ENCODE results near the gene PLCG1. TPM values are rescaled to one million over a fixed set of nuclear protein-coding genes. Genes with fewer than 3 reads are reported as not detected.

The PLCG1 gene
- total RNA-seq, 1 experiment from 2014 or later: 33.2 TPM

GRCh38 chr20:41174373-41174772 lies 37.0 kb downstream of the PLCG1 start:
- H3K9me3 Mint-ChIP-seq (ENCODE audit: unreplicated experiment): no peaks in the 10 kb centered on the region
- H3K27ac Mint-ChIP-seq (ENCODE audit: low read depth, unreplicated experiment): no peak overlapping the region
- BruUV-seq (replicated peaks): no TSS peak
- ChIA-PET POLR2A (interaction anchor here (0.7 to 1.2 kb wide), 3 partner anchors 41 to 59 kb away, joined by 3 to 4 read pairs (median 3); no protein-coding TSS in a partner anchor), CTCF (interaction anchor here (0.5 to 16.9 kb wide), 12 partner anchors 14 to 1815 kb away, joined by 3 to 314 read pairs (median 4); partner anchors contain the start of gene LPIN3)
- H3K36me3 Mint-ChIP-seq (ENCODE audit: insufficient read depth, unreplicated experiment): peaks cover 48% of the 10 kb centered on the region
- H3K4me3 Mint-ChIP-seq (ENCODE audit: unreplicated experiment): no peak overlapping the region
- peaks cover 21% of the 10 kb centered on the region for H3K4me1 Mint-ChIP-seq (ENCODE audit: insufficient read depth, unreplicated experiment)
- no peaks in the 10 kb centered on the region for H3K27me3 Mint-ChIP-seq (ENCODE audit: insufficient read depth, unreplicated experiment)
- DNase-seq (ENCODE audit: unreplicated experiment): no peak
- intact Hi-C loops (cut with micrococcal nuclease): loop anchor here (5.0 kb wide), 1 partner anchor 238 kb away; no protein-coding TSS in a partner anchor
- TF ChIP-seq, protein P1, sequence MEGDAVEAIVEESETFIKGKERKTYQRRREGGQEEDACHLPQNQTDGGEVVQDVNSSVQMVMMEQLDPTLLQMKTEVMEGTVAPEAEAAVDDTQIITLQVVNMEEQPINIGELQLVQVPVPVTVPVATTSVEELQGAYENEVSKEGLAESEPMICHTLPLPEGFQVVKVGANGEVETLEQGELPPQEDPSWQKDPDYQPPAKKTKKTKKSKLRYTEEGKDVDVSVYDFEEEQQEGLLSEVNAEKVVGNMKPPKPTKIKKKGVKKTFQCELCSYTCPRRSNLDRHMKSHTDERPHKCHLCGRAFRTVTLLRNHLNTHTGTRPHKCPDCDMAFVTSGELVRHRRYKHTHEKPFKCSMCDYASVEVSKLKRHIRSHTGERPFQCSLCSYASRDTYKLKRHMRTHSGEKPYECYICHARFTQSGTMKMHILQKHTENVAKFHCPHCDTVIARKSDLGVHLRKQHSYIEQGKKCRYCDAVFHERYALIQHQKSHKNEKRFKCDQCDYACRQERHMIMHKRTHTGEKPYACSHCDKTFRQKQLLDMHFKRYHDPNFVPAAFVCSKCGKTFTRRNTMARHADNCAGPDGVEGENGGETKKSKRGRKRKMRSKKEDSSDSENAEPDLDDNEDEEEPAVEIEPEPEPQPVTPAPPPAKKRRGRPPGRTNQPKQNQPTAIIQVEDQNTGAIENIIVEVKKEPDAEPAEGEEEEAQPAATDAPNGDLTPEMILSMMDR (IDR thresholded peaks at IDR 0.05; ENCODE audit: unreplicated experiment): no peak

DNA sequence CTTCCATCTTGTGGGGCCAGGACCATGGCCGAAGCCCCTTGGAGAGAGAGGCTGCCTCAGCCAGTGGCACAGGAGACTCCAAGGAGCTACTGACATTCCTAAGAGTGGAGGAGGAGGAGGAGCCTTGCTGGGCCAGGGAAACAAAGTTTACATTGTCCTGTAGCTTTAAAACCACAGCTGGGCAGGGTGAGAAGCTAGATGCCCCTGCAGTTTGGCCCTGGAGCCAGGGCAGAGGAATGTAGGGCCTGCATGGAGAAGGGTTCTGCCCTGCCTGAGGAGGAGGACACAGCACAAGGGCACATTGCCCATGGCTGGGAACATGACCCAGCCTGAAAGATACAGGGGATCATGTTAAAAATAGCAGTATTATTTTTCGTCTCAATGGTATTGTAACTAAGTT lies 37.4 kb downstream of the PLCG1 start:
- peaks cover 17% of the 10 kb centered on the region for H3K4me1 Mint-ChIP-seq (ENCODE audit: insufficient read depth, unreplicated experiment)
- CTCF ChIA-PET: interaction anchor here (0.6 to 16.9 kb wide), 9 partner anchors 14 to 183 kb away, joined by 3 to 314 read pairs (median 3); partner anchors contain the start of gene LPIN3
- H3K27me3 Mint-ChIP-seq (ENCODE audit: insufficient read depth, unreplicated experiment): no peaks in the 10 kb centered on the region
- TSS peak; percentile 26 for BruUV-seq (replicated peaks)
- POLR2A ChIA-PET: interaction anchor here (0.7 to 2.0 kb wide), 4 partner anchors 41 to 59 kb away, joined by 3 to 6 read pairs (median 4); no protein-coding TSS in a partner anchor
- H3K4me3 Mint-ChIP-seq (ENCODE audit: unreplicated experiment): no peak overlapping the region
- intact Hi-C loops (cut with micrococcal nuclease): loop anchor here (5.0 kb wide), 1 partner anchor 238 kb away; no protein-coding TSS in a partner anchor
- peaks cover 48% of the 10 kb centered on the region for H3K36me3 Mint-ChIP-seq (ENCODE audit: insufficient read depth, unreplicated experiment)
- TF ChIP-seq, protein P1 (IDR thresholded peaks at IDR 0.05; ENCODE audit: unreplicated experiment): no peak
- H3K9me3 Mint-ChIP-seq (ENCODE audit: unreplicated experiment): no peaks in the 10 kb centered on the region
- H3K27ac Mint-ChIP-seq (ENCODE audit: low read depth, unreplicated experiment): no peak overlapping the region
- DNase-seq (ENCODE audit: unreplicated experiment): no peak

GRCh38 chr20:41175201-41175651 lies 37.9 kb downstream of the PLCG1 start:
- TF ChIP-seq, protein P1 (IDR thresholded peaks at IDR 0.05; ENCODE audit: unreplicated experiment): no peak
- ChIA-PET CTCF (interaction anchor here (0.6 to 16.9 kb wide), 13 partner anchors 11 to 235 kb away, joined by 3 to 314 read pairs (median 4); partner anchors contain the start of gene LPIN3), POLR2A (interaction anchor here (0.7 to 2.0 kb wide), 5 partner anchors 18 to 170 kb away, joined by 3 to 6 read pairs (median 4); no protein-coding TSS in a partner anchor)
- H3K27ac Mint-ChIP-seq (ENCODE audit: low read depth, unreplicated experiment): no peak overlapping the region
- DNase-seq (ENCODE audit: unreplicated experiment): no peak
- no peaks in the 10 kb centered on the region for H3K27me3 Mint-ChIP-seq (ENCODE audit: insufficient read depth, unreplicated experiment)
- H3K36me3 Mint-ChIP-seq (ENCODE audit: insufficient read depth, unreplicated experiment): peaks cover 44% of the 10 kb centered on the region
- intact Hi-C loops (cut with micrococcal nuclease): no loop called here
- H3K4me3 Mint-ChIP-seq (ENCODE audit: unreplicated experiment): no peak overlapping the region
- peaks cover 17% of the 10 kb centered on the region for H3K4me1 Mint-ChIP-seq (ENCODE audit: insufficient read depth, unreplicated experiment)
- no TSS peak for BruUV-seq (replicated peaks)
- no peaks in the 10 kb centered on the region for H3K9me3 Mint-ChIP-seq (ENCODE audit: unreplicated experiment)

- Mint-ChIP-seq H3K36me3 (ENCODE audit: insufficient read depth, unreplicated experiment) (peaks cover 43% of the 10 kb centered on the region), H3K4me1 (ENCODE audit: insufficient read depth, unreplicated experiment) (peaks cover 17% of the 10 kb centered on the region), H3K9me3 (ENCODE audit: unreplicated experiment) (no peaks in the 10 kb centered on the region), H3K27ac (ENCODE audit: low read depth, unreplicated experiment) (peak overlapping the region; percentile 82), H3K4me3 (ENCODE audit: unreplicated experiment) (no peak overlapping the region), H3K27me3 (ENCODE audit: insufficient read depth, unreplicated experiment) (no peaks in the 10 kb centered on the region)
- intact Hi-C loops (cut with micrococcal nuclease): no loop called here
- no TSS peak for BruUV-seq (replicated peaks)
- POLR2A ChIA-PET: interaction anchor here (0.5 to 2.6 kb wide), 7 partner anchors 18 to 198 kb away, joined by 3 to 26 read pairs (median 3); no protein-coding TSS in a partner anchor
- DNase-seq (ENCODE audit: unreplicated experiment): no peak
- TF ChIP-seq, protein P1 (IDR thresholded peaks at IDR 0.05; ENCODE audit: unreplicated experiment): no peak
- CTCF ChIA-PET: interaction anchor here (0.6 to 16.9 kb wide), 10 partner anchors 11 to 240 kb away, joined by 3 to 314 read pairs (median 4); partner anchors contain the start of gene LPIN3
These were observed 38.5 kb downstream of the PLCG1 start for GRCh38 chr20:41175727-41176330.
